Large intestine (tissue), 12 donors: ENCODE results near the gene SPINK14. TPM values are rescaled to one million over a fixed set of nuclear protein-coding genes. Genes with fewer than 3 reads are reported as not detected.

ENCODE experiments used
- DNase-seq, 2 donors: peaks; one replicate each; pipeline versions ENCODE4 v3.0.0 to v3.0.0-alpha.2; 2013
- H3K27ac ChIP-seq: one replicate; pipeline ENCODE4 v1.5.1; 2013; ENCODE audit warnings: low read length
- H3K27me3 ChIP-seq: 2 replicates; pipeline ENCODE4 v1.6.1; 2013; ENCODE audit warnings: low read length; ENCODE audit not compliant: control insufficient read depth, insufficient read depth
- H3K36me3 ChIP-seq: 2 replicates; pipeline ENCODE4 v1.6.1; 2013; ENCODE audit warnings: low read length; ENCODE audit not compliant: control insufficient read depth, insufficient read depth
- H3K4me1 ChIP-seq: one replicate; pipeline ENCODE4 v1.6.1; 2013; ENCODE audit warnings: low read length; ENCODE audit not compliant: control insufficient read depth, insufficient read depth
- H3K4me3 ChIP-seq: one replicate; pipeline ENCODE4 v1.5.1; 2013; ENCODE audit warnings: low read length
- H3K9me3 ChIP-seq: one replicate; pipeline ENCODE4 v1.6.1; 2013; ENCODE audit warnings: mild to moderate bottlenecking, low read depth, low read length, moderate library complexity; ENCODE audit not compliant: control insufficient read depth
- WGBS: methylation state at CpG from one replicate; pipeline ENCODE4 v1.1.5; 2013; ENCODE audit warnings: low lambda C conversion rate; ENCODE audit not compliant: insufficient coverage; 5-methylcytosine and 5-hydroxymethylcytosine counted together
- long read RNA-seq, 11 donors: transcript quantifications; one replicate each; lab custom pipeline, GENCODE V29; 2026
- polyA plus RNA-seq: library from polyadenylated mRNA; unstranded; fragments of 120-200 nt; gene quantifications from one replicate; pipeline ENCODE4 v1.2.1, GENCODE V29; 2013

SPINK14 gene
- polyA plus RNA-seq: not detected
- long read RNA-seq, donor 1: 0 reads
- long read RNA-seq, donor 2: 0 reads
- long read RNA-seq, donor 3: 0 reads
- long read RNA-seq, donor 4: 0 reads
- long read RNA-seq, donor 5: 0 reads
- long read RNA-seq, donor 6: 0 reads
- long read RNA-seq, donor 7: 0 reads
- long read RNA-seq, donor 8: 0 reads
- long read RNA-seq, donor 9: 0 reads
- long read RNA-seq, donor 10: 0 reads
- long read RNA-seq, donor 11: 0 reads

- WGBS: 83% methylated on average over 1 of the region's 1 CpG
- Histone ChIP-seq H3K27ac (no peak within 1 kb of the TSS), H3K4me1 (no peaks in the 10 kb centered on the region), H3K9me3 (no peaks in the 10 kb centered on the region), H3K4me3 (no peak within 1 kb of the TSS), H3K27me3 (no peaks in the 10 kb centered on the region), H3K36me3 (no peaks in the 10 kb centered on the region)
- DNase-seq: no peak
These were observed at the start of gene SPINK14 for GRCh38 chr5:148168246-148168645. TSS of gene SPINK14 (plus strand) at chr5:148168546. CDS start at chr5:148169733, 1,187 bp downstream.

- DNase-seq: no peak
- no peak overlapping the region for H3K4me3 ChIP-seq
- no peaks in the 10 kb centered on the region for H3K36me3 ChIP-seq
- H3K9me3 ChIP-seq: no peaks in the 10 kb centered on the region
- no peaks in the 10 kb centered on the region for H3K27me3 ChIP-seq
- H3K4me1 ChIP-seq: no peaks in the 10 kb centered on the region
- no peak overlapping the region for H3K27ac ChIP-seq
- no CpG with 5 or more reads among the region's 3 CpGs for WGBS
These were observed 48.0 kb upstream of the SPINK14 start for GRCh38 chr5:148120317-148120716.

GRCh38 chr5:148125641-148126040 lies 42.7 kb upstream of the SPINK14 start:
- WGBS: no CpG with 5 or more reads among the region's 3 CpGs

DNA sequence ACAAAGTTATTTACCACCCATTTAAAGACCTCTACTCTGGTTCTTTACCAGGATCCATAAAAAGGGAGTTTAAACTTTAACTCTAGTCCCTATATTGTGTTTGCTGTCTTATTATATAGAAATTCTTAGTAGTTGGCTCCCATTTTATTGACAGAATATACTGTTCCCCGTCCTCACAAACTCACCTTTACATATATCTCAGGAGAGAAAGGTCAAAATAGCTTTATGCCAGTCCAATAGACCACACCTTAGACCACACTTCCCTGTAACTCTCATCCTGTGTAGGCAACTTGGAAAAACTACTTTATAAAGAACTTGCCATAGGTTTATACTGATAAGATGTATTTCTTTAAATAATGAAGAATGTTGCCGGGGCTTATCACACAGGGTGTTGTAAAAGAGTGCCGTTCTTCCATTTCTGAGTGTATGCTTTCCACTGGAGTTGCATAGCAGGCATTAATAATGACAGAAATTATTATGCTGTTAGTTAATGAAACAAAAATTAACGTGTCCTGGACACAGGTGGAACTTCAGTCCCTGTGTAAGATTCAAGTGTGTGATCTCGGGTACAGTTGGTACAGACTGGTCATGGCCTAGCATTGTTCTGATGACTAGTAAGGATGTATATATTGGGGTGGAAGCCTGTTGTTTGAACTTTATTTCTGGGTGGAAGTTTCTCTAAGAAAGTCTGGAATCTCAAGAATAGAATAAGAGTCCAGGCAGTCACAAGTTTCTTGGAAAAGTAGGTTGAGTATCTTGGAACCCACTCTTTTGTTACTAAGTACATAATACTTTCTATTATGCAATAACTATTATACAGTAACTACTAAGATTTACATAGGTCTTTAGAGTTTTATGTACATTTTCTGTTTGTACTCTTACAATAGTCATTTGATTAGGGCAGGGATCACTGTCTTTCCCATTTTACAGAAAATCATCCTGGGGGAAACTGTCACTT lies 33.0 kb upstream of the SPINK14 start:
- H3K4me3 ChIP-seq: no peak overlapping the region
- H3K36me3 ChIP-seq: no peaks in the 10 kb centered on the region
- peak; percentile 5 to 77 for DNase-seq
- no peaks in the 10 kb centered on the region for H3K9me3 ChIP-seq
- peaks cover 12% of the 10 kb centered on the region for H3K4me1 ChIP-seq
- peak overlapping the region; percentile 63 for H3K27ac ChIP-seq
- WGBS: 17% methylated on average over 1 of the region's 5 CpGs
- no peaks in the 10 kb centered on the region for H3K27me3 ChIP-seq

More at GRCh38 chr5:148125641-148126040, 42.7 kb upstream of the SPINK14 start:
- no peaks in the 10 kb centered on the region for H3K9me3 ChIP-seq
- H3K4me1 ChIP-seq: no peaks in the 10 kb centered on the region
- H3K4me3 ChIP-seq: no peak overlapping the region
- H3K27ac ChIP-seq: no peak overlapping the region
- no peak for DNase-seq
- no peaks in the 10 kb centered on the region for H3K36me3 ChIP-seq
- H3K27me3 ChIP-seq: no peaks in the 10 kb centered on the region

- Histone ChIP-seq H3K9me3 (no peaks in the 10 kb centered on the region), H3K36me3 (no peaks in the 10 kb centered on the region), H3K27ac (no peak overlapping the region), H3K27me3 (no peaks in the 10 kb centered on the region), H3K4me1 (no peaks in the 10 kb centered on the region), H3K4me3 (no peak overlapping the region)
- WGBS: 100% methylated on average over 1 of the region's 3 CpGs
- no peak for DNase-seq
These were observed 27.5 kb upstream of the SPINK14 start for GRCh38 chr5:148140846-148141245.

GRCh38 chr5:148141645-148142044 lies 26.7 kb upstream of the SPINK14 start:
- Histone ChIP-seq H3K4me3 (no peak overlapping the region), H3K9me3 (no peaks in the 10 kb centered on the region), H3K27me3 (no peaks in the 10 kb centered on the region), H3K4me1 (peaks cover 5% of the 10 kb centered on the region), H3K27ac (no peak overlapping the region), H3K36me3 (no peaks in the 10 kb centered on the region)
- WGBS: no CpG with 5 or more reads among the region's 2 CpGs
- DNase-seq: no peak

- Histone ChIP-seq H3K4me3 (no peak overlapping the region), H3K9me3 (no peaks in the 10 kb centered on the region), H3K36me3 (no peaks in the 10 kb centered on the region), H3K27ac (no peak overlapping the region), H3K4me1 (peaks cover 17% of the 10 kb centered on the region), H3K27me3 (no peaks in the 10 kb centered on the region)
- peak; percentile 67 to 76 for DNase-seq
These were observed 22.4 kb upstream of the SPINK14 start for GRCh38 chr5:148145916-148146315.

GRCh38 chr5:148146487-148146886 lies 21.9 kb upstream of the SPINK14 start:
- no CpG with 5 or more reads among the region's 1 CpG for WGBS
- no peak overlapping the region for H3K4me3 ChIP-seq
- H3K36me3 ChIP-seq: no peaks in the 10 kb centered on the region
- DNase-seq: peak in 1 of 2 donors; percentile 39
- no peaks in the 10 kb centered on the region for H3K27me3 ChIP-seq
- H3K4me1 ChIP-seq: peaks cover 17% of the 10 kb centered on the region
- H3K27ac ChIP-seq: peak overlapping the region; percentile 58
- no peaks in the 10 kb centered on the region for H3K9me3 ChIP-seq

DNA sequence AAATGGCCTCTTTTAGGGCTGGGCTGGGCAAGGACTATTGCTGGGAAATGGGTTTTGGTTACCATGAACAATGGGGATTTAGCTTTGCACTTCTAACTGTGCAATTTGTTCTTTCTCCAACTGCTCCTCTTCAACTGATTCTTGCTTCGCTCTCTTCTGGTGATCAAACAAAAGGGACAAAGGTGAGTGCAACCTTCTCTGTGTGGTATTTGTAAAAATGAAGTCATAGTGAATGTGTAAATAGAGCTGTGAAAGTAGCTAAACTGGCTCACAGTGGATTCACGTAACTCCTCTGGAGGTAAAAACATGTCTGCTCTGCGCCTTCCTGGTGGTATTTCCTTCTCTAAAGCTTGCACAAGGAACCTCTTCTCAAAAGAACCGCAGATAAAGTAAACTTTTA lies 20.9 kb upstream of the SPINK14 start:
- Histone ChIP-seq H3K27ac (peak overlapping the region; percentile 58), H3K4me3 (no peak overlapping the region), H3K9me3 (no peaks in the 10 kb centered on the region), H3K36me3 (no peaks in the 10 kb centered on the region), H3K4me1 (peaks cover 17% of the 10 kb centered on the region), H3K27me3 (no peaks in the 10 kb centered on the region)
- WGBS: 54% methylated on average over 3 of the region's 4 CpGs
- DNase-seq: peak; percentile 69 to 83

- DNase-seq: no peak
- Histone ChIP-seq H3K4me3 (no peak overlapping the region), H3K36me3 (no peaks in the 10 kb centered on the region), H3K27ac (no peak overlapping the region), H3K27me3 (no peaks in the 10 kb centered on the region), H3K4me1 (peaks cover 10% of the 10 kb centered on the region), H3K9me3 (no peaks in the 10 kb centered on the region)
- 86% methylated on average over 2 of the region's 2 CpGs for WGBS
These were observed 16.5 kb upstream of the SPINK14 start for GRCh38 chr5:148151872-148152271.
